ENCODE measurements around the gene PPP1R14D.

The PPP1R14D gene
- long read RNA-seq: 0 reads

- H3K4me3 ChIP-seq (replicated peaks; ENCODE audit: insufficient read depth, low read length): no peak within 1 kb of the TSS
- no peak within 1 kb of the TSS for H3K27ac ChIP-seq (replicated peaks)
- no peaks in the 10 kb centered on the region for H3K27me3 ChIP-seq (ENCODE audit: insufficient read depth, poor library complexity, severe bottlenecking)
- TF ChIP-seq POLR2AphosphoS5 (IDR thresholded peaks at IDR 0.05; ENCODE audit: low read depth) (no peak), REST (IDR thresholded peaks at IDR 0.05; ENCODE audit: insufficient replicate concordance, low read depth) (no peak), CTCF (IDR thresholded peaks at IDR 0.05; ENCODE audit: insufficient read depth, low read length) (no peak)
- no peak for DNase-seq (ENCODE audit: low read depth in 1 of 2, low spot score in 1 of 2)
Measured at GRCh38 chr15:40828447-40829036, at the start of gene PPP1R14D. Gene PPP1R14D (minus strand): TSS chr15:40828708. CDS start chr15:40828641, 67 bp downstream.

- Histone ChIP-seq H3K27ac (replicated peaks) (no peak overlapping the region), H3K4me3 (replicated peaks; ENCODE audit: insufficient read depth, low read length) (no peak overlapping the region), H3K27me3 (ENCODE audit: insufficient read depth, poor library complexity, severe bottlenecking) (no peaks in the 10 kb centered on the region)
- DNase-seq (ENCODE audit: low read depth in 1 of 2, low spot score in 1 of 2): no peak
- TF ChIP-seq POLR2AphosphoS5 (IDR thresholded peaks at IDR 0.05; ENCODE audit: low read depth): no peak
- TF ChIP-seq REST (IDR thresholded peaks at IDR 0.05; ENCODE audit: insufficient replicate concordance, low read depth): no peak
- no peak for TF ChIP-seq GABPA (IDR thresholded peaks at IDR 0.05; ENCODE audit: low read depth)
- no peak for TF ChIP-seq CTCF (IDR thresholded peaks at IDR 0.05; ENCODE audit: insufficient read depth, low read length)
- no peak for TF ChIP-seq SPI1 (IDR thresholded peaks at IDR 0.05; ENCODE audit: borderline replicate concordance, low read depth)
Measured at GRCh38 chr15:40877694-40878093, 49.2 kb upstream of the PPP1R14D start.

- Histone ChIP-seq H3K27ac (replicated peaks) (no peak overlapping the region), H3K4me3 (replicated peaks; ENCODE audit: insufficient read depth, low read length) (no peak overlapping the region), H3K27me3 (ENCODE audit: insufficient read depth, poor library complexity, severe bottlenecking) (no peaks in the 10 kb centered on the region)
- no peak for TF ChIP-seq REST (IDR thresholded peaks at IDR 0.05; ENCODE audit: insufficient replicate concordance, low read depth)
- no peak for TF ChIP-seq GABPA (IDR thresholded peaks at IDR 0.05; ENCODE audit: low read depth)
- TF ChIP-seq SPI1 (IDR thresholded peaks at IDR 0.05; ENCODE audit: borderline replicate concordance, low read depth): no peak
- TF ChIP-seq CTCF (IDR thresholded peaks at IDR 0.05; ENCODE audit: insufficient read depth, low read length): no peak
- TF ChIP-seq POLR2AphosphoS5 (IDR thresholded peaks at IDR 0.05; ENCODE audit: low read depth): no peak
- DNase-seq (ENCODE audit: low read depth in 1 of 2, low spot score in 1 of 2): no peak
Measured at GRCh38 chr15:40875991-40876730, 47.7 kb upstream of the PPP1R14D start.

Measured in HL-60 (cell line).